ENCODE measurements around the gene NCOR2.
A peak's percentile ranks its signal among the peaks of the same experiment; 100 is the strongest.
"Not testable (repeated sequence)": the region's sequence is repeated elsewhere in the genome, so short reads cannot be mapped to it uniquely, and the experiment has no call there.

The NCOR2 gene

DNA sequence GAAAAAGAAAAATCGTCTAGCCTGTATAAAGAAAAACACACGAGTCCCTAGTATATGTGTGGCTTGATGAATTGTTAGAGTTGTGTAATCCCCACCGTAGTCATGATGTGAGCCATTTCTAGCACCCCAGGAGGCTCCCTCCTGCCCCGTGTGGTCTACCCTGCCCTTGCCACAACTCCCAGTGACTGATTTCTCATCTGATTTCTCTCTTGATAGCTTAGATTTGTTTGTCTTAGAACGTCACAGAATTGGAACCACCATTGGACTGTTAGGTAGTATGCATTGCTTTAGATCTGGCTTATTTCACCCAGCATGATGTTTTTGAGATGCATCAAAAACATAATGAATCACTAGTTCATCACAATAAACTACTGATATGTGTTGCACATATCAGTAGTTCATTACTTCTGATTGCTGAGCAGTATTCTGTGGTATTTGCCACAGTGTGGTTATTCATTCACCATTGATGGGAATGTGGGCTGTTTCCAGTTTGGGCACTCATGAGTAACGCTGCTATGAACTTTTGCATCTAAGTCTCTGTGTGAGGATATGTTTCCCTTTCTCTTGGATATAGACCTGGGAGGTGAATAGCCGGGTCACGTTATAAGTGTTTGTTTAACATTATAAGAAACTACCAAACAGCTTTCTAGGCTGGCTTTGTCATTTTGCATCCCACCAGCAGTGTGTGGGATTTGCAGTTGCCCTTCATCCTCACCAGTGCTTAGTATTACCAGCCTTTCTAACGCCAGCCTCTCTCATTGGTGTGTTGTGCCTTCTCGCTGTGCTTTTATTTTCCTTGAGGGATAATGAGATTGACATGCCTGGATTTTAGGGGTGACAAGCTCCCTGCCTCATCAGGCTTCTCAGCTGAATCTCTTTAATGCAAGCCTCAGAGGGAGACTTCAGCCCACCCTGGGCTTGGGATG lies 31.9 kb upstream of the NCOR2 start:
- DNase-seq (ENCODE audit: low read depth), result peak; percentile 98

- DNase-seq (ENCODE audit: low read depth), result no peak
Observed at GRCh38 chr12:124597041-124597440, 29.6 kb upstream of the NCOR2 start.

DNA sequence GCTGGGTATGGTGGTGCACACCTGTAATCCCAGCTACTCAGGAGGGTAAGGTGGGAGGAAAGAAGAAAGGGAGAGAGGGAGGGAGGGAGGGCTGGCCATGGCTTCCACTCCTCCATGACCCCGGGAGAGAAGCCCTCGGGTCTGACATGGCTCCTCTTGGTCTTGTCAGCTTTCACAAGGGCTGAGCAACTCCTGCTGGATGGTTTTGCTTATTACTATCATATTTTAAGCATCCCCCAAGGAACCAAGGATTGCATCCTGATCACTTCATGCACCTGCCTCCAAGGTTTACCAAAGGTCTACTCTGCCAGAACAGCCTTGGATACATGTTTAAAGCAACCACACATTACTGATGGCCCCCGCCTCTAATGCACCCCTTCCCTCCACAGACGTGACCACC lies 28.0 kb upstream of the NCOR2 start:
- no peak for DNase-seq (ENCODE audit: low read depth)

DNA sequence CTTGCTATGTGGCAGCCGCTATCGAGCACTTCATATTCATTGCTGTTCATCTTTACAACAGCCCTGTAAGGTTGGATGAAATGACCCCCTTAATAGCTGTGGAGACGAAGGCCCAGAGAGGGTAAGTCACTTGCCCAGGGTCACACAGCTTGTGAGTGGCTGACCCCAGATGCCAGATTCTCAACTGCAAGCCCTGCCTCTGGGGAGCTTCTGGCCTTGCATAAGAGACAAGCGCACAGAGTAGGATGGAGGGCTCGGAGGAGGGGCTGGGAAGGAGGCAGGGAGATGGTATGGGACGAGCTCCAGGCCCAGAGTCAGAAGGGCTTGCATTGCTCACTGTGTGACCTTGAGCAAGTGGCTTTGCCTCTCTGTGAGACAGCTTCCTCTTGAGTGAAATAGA lies 27.4 kb upstream of the NCOR2 start:
- DNase-seq (ENCODE audit: low read depth), result no peak

- no peak for DNase-seq (ENCODE audit: low read depth)
Observed at GRCh38 chr12:124593851-124594401, 26.5 kb upstream of the NCOR2 start.

- DNase-seq (ENCODE audit: low read depth), result no peak
Observed at GRCh38 chr12:124593176-124593575, 25.8 kb upstream of the NCOR2 start.

GRCh38 chr12:124592481-124593160 lies 25.2 kb upstream of the NCOR2 start:
- no peak for DNase-seq (ENCODE audit: low read depth)

DNA sequence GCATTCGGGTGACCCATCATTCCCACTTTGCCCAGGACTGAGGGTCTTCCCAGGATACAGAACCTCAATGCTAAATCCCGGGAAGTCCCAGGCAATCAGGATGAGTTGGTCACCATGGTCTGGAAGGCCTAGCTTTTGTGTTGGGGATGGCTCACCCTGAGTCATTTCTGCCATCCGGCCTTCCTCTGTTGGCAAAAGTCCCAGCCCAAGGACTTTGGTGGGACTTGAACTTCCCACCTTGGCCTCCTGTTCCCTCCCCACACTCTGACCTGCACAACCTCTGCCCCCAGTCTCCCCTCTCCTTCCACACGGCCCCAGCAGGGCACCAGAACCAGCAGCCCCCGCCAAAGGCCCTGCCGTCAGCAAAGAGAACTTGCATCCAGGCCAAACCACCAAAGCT lies 24.6 kb upstream of the NCOR2 start:
- peak; percentile 32 for DNase-seq (ENCODE audit: low read depth)

DNA sequence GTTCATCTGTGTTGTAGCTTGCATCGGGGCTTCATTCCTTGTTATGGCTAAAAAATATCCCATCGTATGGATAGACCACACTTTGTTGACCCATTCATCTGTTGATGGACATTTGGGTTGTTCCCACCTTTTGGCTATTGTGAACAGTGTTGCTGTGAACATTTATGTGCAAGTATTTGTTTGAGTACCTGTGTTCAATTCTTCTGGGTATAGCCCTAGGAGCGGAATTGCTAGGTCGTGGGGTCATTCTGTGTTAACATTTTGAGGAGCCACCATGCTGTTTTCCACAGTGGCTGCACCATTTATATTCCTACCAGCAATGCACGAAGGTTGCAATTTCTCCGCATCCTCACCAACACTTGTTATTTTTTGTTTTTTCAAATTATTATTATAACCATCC lies 23.0 kb upstream of the NCOR2 start:
- DNase-seq (ENCODE audit: low read depth), result no peak

GRCh38 chr12:124588751-124589267 lies 21.4 kb upstream of the NCOR2 start:
- peak; percentile 70 for DNase-seq (ENCODE audit: low read depth)

- no peak for DNase-seq (ENCODE audit: low read depth)
Observed at GRCh38 chr12:124588018-124588634, 20.7 kb upstream of the NCOR2 start.

GRCh38 chr12:124586756-124587155 lies 19.3 kb upstream of the NCOR2 start:
- DNase-seq (ENCODE audit: low read depth), result no peak

DNA sequence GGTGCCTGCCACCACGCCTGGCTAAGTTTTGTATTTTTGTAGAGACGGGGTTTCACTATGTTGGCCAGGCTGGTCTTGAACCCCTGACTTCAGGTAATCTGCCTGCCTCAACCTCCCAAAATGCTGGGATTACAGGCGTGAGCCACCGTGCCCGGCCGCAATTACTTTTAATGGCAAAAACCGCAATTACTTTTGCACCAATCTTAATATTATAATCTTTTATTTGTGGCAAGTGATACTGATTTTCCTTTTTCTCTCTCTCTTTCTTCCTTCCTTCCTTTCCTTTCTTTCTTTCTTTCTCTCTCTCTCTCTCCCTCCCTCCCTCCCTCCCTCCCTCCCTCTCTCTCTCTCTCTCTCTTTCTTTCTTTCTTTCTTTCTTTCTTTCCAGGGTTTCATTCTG lies 17.1 kb upstream of the NCOR2 start:
- not testable (repeated sequence) for DNase-seq (ENCODE audit: low read depth)

- no peak for DNase-seq (ENCODE audit: low read depth)
Observed at GRCh38 chr12:124583854-124584253, 16.4 kb upstream of the NCOR2 start.

DNA sequence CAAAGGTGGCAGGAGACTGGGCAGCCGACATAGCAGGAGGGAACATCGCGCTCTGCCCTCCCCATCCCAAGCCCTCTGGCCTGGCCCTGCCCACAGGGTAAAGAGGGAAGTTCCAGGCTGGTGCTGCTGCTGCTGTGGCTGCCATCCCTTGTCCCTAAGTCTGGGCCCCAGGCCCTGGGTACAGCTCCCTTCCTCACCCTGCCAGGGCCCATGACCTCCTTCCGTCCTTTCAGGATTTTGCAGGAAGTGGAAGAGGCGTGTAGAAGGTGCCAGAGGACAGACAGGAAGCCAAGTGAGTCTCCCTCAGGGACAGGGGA lies 14.7 kb upstream of the NCOR2 start:
- DNase-seq (ENCODE audit: low read depth), result no peak

DNA sequence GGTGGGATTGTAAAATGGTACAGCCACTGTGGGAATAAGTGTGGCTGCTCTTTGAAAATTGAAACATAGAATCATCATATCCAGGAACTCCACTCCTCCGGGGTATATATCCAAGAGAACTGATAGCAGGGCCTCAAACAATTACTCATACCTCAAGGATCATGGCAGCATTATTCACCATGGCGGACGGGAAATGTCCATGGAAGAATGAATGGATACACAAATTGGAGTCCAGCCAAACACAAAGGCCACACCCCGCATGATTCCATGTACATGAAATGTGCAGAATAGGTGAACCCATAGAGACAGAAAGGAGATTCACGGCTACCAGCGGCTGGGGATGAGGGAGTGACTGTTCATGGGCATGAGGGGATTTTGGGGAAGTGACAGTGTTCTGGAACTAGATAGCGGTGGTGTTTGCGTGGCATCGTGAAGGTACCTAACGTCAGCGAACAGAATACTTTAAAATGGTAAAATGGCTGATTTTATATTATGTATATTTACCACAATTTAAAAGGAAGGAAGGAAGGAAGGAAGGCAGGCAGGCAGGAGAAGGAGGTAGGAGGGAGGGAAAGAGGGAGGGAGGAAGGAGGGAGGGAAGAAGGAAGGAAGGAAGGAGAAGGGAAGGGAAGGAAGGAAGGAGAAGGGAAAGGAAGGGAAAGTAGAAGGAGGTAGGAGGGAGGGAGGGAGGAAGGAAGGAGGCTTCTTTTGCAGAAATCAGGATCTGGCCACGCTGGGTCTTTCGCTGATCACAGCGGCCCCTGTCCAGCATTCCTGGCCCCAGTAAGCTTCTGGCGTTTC lies 14.1 kb upstream of the NCOR2 start:
- peak; percentile 83 for DNase-seq (ENCODE audit: low read depth)

DNA sequence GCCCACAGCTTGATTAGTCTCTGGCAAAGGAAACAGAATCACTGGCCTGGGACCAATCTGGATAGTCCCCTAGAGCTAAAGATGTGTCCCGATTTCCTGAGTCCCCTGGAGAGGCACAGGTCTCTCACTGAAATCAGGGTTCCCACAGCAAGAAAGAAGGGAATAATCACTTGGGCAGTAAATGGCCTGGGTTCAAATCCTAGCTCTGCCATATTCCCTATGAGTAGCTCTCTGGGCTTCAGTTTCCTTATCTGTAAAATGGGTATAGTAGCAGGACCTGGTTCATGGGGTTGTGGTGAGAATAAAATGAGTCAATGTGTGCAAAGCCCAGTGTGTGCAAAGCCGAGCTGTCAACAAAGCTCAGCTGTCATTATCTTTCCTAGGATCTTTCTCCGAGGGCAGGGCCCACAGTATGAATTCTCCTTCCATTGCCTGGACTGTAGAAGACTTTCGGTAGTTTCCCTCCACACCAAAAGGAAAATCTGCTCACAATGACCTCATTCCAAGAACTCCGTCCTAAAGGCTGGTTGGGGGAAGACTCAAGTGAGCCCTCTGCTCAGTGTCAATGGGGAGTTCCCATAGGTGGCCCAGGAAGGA lies 12.6 kb upstream of the NCOR2 start:
- no peak for DNase-seq (ENCODE audit: low read depth)

DNA sequence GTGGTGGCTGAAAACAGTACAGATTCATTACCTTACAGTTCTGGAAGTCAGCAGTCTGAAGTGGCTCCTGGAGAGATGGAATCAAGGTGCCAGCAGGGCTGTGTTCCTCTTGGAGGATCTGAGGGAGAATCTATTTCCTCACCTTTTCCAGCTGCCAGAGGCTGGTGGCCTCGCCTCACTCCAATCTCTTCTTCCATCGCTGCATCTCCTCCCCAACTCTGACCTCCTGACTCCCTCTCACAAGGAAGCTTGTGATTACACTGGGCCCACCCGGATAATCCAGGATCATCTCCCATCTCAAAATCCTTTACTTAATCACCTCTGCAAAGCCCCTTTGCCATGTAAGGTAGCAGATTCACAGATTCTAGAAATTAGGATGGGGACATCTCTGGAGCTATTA lies 11.4 kb upstream of the NCOR2 start:
- no peak for DNase-seq (ENCODE audit: low read depth)

DNA sequence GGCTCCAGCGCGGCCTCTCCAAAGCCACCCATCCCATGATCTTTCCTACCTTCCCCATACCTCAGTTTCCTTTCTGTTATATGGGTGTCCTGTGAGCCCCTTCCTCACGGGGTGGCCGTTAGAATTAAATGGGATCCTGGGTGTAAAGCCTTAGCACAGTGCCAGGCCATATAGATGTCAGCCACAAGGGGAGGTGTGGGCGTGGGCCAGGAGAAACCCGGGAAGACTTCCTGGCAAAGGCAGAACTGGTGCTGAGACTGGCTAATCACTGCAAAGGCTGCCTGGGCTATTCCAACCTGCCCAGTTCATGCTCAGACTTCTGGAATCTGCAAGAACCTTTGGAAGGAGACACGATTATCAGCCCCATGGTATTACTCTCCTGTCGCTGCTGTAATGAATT lies 11.0 kb upstream of the NCOR2 start:
- no peak for DNase-seq (ENCODE audit: low read depth)

DNA sequence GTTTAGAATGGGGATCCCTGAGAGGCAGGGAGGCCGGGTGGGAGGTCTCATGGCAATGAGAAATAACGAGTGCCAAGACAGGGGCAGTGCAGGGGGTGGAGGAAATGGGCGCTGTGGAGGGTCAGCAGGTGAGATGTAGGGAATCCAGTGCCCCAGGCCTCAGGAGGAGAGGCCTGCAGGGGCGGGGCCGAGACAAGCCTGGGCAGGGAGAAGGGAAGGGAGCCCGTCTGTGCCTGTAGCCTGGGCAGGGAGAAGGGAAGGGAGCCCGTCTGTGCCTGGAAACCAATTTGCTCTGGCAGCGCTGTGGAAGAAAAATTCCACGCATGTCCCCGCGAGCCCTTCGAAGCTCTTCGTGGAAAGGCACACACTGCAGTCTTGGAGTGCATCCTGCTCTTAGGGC lies 10.6 kb upstream of the NCOR2 start:
- DNase-seq (ENCODE audit: low read depth), result no peak

DNA sequence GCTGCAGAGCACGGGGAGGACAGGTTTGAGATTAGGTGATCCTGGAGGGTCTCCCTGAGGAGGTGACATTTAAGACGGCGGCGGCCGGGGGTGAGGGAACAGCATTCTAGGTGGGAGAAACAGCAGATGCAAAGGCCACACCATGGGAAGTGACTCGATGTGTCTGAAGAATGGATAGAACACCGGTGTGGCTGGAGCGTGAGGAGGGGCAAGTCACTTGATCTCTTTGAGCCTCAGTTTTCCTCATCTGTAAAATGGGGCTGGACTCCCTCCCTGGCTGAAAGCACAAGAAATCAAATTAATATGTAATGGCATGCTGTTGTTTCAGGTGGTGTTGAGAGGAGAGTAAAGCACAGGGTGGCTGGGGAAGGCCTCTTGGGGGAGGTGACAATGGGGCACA lies 10.0 kb upstream of the NCOR2 start:
- no peak for DNase-seq (ENCODE audit: low read depth)

Measured in amniotic epithelial cell (primary cell).